ENCODE data around the gene SPNS3.

SPNS3 gene

GRCh38 chr17:4417129-4417667 lies 16.5 kb upstream of the SPNS3 start:
- no peaks in the 10 kb centered on the region for H3K9me3 ChIP-seq (replicated peaks in 1 of 2; ENCODE audit: control insufficient read depth in 2 of 2, insufficient read depth in 1 of 2, low read depth in 1 of 2, low read length in 2 of 2)
- no CpG with 5 or more reads among the region's 2 CpGs for WGBS, 2 donors (ENCODE audit: extremely low coverage in 2 of 2, insufficient read length in 2 of 2, insufficient replicate concordance in 1 of 2)
- no peak overlapping the region for H3K27ac ChIP-seq (replicated peaks; ENCODE audit: low read length)
- H3K4me1 ChIP-seq (ENCODE audit: control insufficient read depth in 2 of 2, insufficient read depth in 1 of 2, low read depth in 1 of 2, low read length in 2 of 2) = peaks cover 0 to 2% of the 10 kb centered on the region in 2 donors
- H2BK5ac ChIP-seq (ENCODE audit: low read length) = no peak overlapping the region
- H3K79me1 ChIP-seq (ENCODE audit: low read depth, low read length) = no peaks in the 10 kb centered on the region
- no peak overlapping the region for H2AFZ ChIP-seq (ENCODE audit: low read length)
- H3K27me3 ChIP-seq (ENCODE audit: control insufficient read depth in 3 of 3, insufficient read depth in 3 of 3, low read depth in 1 of 3, low read length in 3 of 3) = no peaks in the 10 kb centered on the region
- no peak overlapping the region for H3K4me3 ChIP-seq (ENCODE audit: low read length in 2 of 2)
- no peak overlapping the region for H2BK15ac ChIP-seq (ENCODE audit: low read length)
- no peak overlapping the region for H3K9ac ChIP-seq (ENCODE audit: low read depth, low read length, poor library complexity)
- H3K18ac ChIP-seq (ENCODE audit: low read length) = no peak overlapping the region
- H3K4me2 ChIP-seq (ENCODE audit: insufficient read depth, low read length, poor library complexity, severe bottlenecking) = no peak overlapping the region
- no peak overlapping the region for H3K4ac ChIP-seq (ENCODE audit: low read length)
- H2BK120ac ChIP-seq (ENCODE audit: low read depth, low read length) = no peak overlapping the region
- no peaks in the 10 kb centered on the region for H3K36me3 ChIP-seq (replicated peaks in 1 of 2; ENCODE audit: control insufficient read depth in 2 of 2, insufficient read depth in 2 of 2, low read length in 2 of 2)
- H4K8ac ChIP-seq (ENCODE audit: low read depth, low read length) = no peak overlapping the region
- H3K23ac ChIP-seq (ENCODE audit: low read depth, low read length, poor library complexity) = no peak overlapping the region
- no peak for DNase-seq (ENCODE audit: low spot score)
- H4K91ac ChIP-seq (ENCODE audit: low read depth, low read length, poor library complexity) = no peak overlapping the region
- no peak overlapping the region for H3K14ac ChIP-seq (ENCODE audit: low read length)
- H2AK5ac ChIP-seq (ENCODE audit: low read depth, low read length) = no peak overlapping the region
- H2BK12ac ChIP-seq (ENCODE audit: low read length) = no peak overlapping the region

- WGBS, 2 donors (ENCODE audit: extremely low coverage in 2 of 2, insufficient read length in 2 of 2, insufficient replicate concordance in 1 of 2) = no CpG with 5 or more reads among the region's 7 CpGs
Observed at GRCh38 chr17:4420692-4421131, 13.0 kb upstream of the SPNS3 start.

GRCh38 chr17:4422864-4423263 lies 10.9 kb upstream of the SPNS3 start:
- Histone ChIP-seq H2AFZ (ENCODE audit: low read length) (no peak overlapping the region), H3K14ac (ENCODE audit: low read length) (no peak overlapping the region), H3K4me1 (ENCODE audit: control insufficient read depth in 2 of 2, insufficient read depth in 1 of 2, low read depth in 1 of 2, low read length in 2 of 2) (no peaks in the 10 kb centered on the region), H3K27ac (replicated peaks; ENCODE audit: low read length) (no peak overlapping the region), H3K9ac (ENCODE audit: low read depth, low read length, poor library complexity) (no peak overlapping the region), H3K23ac (ENCODE audit: low read depth, low read length, poor library complexity) (no peak overlapping the region), H3K4me2 (ENCODE audit: insufficient read depth, low read length, poor library complexity, severe bottlenecking) (no peak overlapping the region), H2BK15ac (ENCODE audit: low read length) (no peak overlapping the region), H3K9me3 (replicated peaks in 1 of 2; ENCODE audit: control insufficient read depth in 2 of 2, insufficient read depth in 1 of 2, low read depth in 1 of 2, low read length in 2 of 2) (no peaks in the 10 kb centered on the region), H3K18ac (ENCODE audit: low read length) (no peak overlapping the region), H2BK5ac (ENCODE audit: low read length) (no peak overlapping the region), H2AK5ac (ENCODE audit: low read depth, low read length) (no peak overlapping the region), H3K4ac (ENCODE audit: low read length) (no peak overlapping the region), H3K36me3 (replicated peaks in 1 of 2; ENCODE audit: control insufficient read depth in 2 of 2, insufficient read depth in 2 of 2, low read length in 2 of 2) (no peaks in the 10 kb centered on the region), H3K27me3 (ENCODE audit: control insufficient read depth in 3 of 3, insufficient read depth in 3 of 3, low read depth in 1 of 3, low read length in 3 of 3) (no peaks in the 10 kb centered on the region), H4K8ac (ENCODE audit: low read depth, low read length) (no peak overlapping the region), H4K91ac (ENCODE audit: low read depth, low read length, poor library complexity) (no peak overlapping the region), H3K79me1 (ENCODE audit: low read depth, low read length) (no peaks in the 10 kb centered on the region), H3K4me3 (ENCODE audit: low read length in 2 of 2) (no peak overlapping the region), H2BK120ac (ENCODE audit: low read depth, low read length) (no peak overlapping the region), H2BK12ac (ENCODE audit: low read length) (no peak overlapping the region)
- no peak for DNase-seq (ENCODE audit: low spot score)
- WGBS, 2 donors (ENCODE audit: extremely low coverage in 2 of 2, insufficient read length in 2 of 2, insufficient replicate concordance in 1 of 2) = no CpG with 5 or more reads among the region's 6 CpGs

More at GRCh38 chr17:4420692-4421131, 13.0 kb upstream of the SPNS3 start:
- Histone ChIP-seq H2BK15ac (ENCODE audit: low read length) (no peak overlapping the region), H3K9me3 (replicated peaks in 1 of 2; ENCODE audit: control insufficient read depth in 2 of 2, insufficient read depth in 1 of 2, low read depth in 1 of 2, low read length in 2 of 2) (no peaks in the 10 kb centered on the region), H3K4me1 (ENCODE audit: control insufficient read depth in 2 of 2, insufficient read depth in 1 of 2, low read depth in 1 of 2, low read length in 2 of 2) (no peaks in the 10 kb centered on the region), H3K4me3 (ENCODE audit: low read length in 2 of 2) (no peak overlapping the region), H4K91ac (ENCODE audit: low read depth, low read length, poor library complexity) (no peak overlapping the region), H2BK120ac (ENCODE audit: low read depth, low read length) (no peak overlapping the region), H3K79me1 (ENCODE audit: low read depth, low read length) (no peaks in the 10 kb centered on the region), H3K4ac (ENCODE audit: low read length) (no peak overlapping the region), H3K27ac (replicated peaks; ENCODE audit: low read length) (no peak overlapping the region), H3K18ac (ENCODE audit: low read length) (no peak overlapping the region), H3K14ac (ENCODE audit: low read length) (no peak overlapping the region), H2BK5ac (ENCODE audit: low read length) (no peak overlapping the region), H3K23ac (ENCODE audit: low read depth, low read length, poor library complexity) (no peak overlapping the region), H3K4me2 (ENCODE audit: insufficient read depth, low read length, poor library complexity, severe bottlenecking) (no peak overlapping the region), H3K9ac (ENCODE audit: low read depth, low read length, poor library complexity) (no peak overlapping the region), H2BK12ac (ENCODE audit: low read length) (no peak overlapping the region), H4K8ac (ENCODE audit: low read depth, low read length) (no peak overlapping the region), H2AFZ (ENCODE audit: low read length) (peak overlapping the region; percentile 74), H3K27me3 (ENCODE audit: control insufficient read depth in 3 of 3, insufficient read depth in 3 of 3, low read depth in 1 of 3, low read length in 3 of 3) (no peaks in the 10 kb centered on the region), H3K36me3 (replicated peaks in 1 of 2; ENCODE audit: control insufficient read depth in 2 of 2, insufficient read depth in 2 of 2, low read length in 2 of 2) (no peaks in the 10 kb centered on the region), H2AK5ac (ENCODE audit: low read depth, low read length) (no peak overlapping the region)
- DNase-seq (ENCODE audit: low spot score) = peak; percentile 73

- DNase-seq (ENCODE audit: low spot score) = no peak
- Histone ChIP-seq H3K23ac (ENCODE audit: low read depth, low read length, poor library complexity) (no peak overlapping the region), H3K4me1 (ENCODE audit: control insufficient read depth in 2 of 2, insufficient read depth in 1 of 2, low read depth in 1 of 2, low read length in 2 of 2) (no peaks in the 10 kb centered on the region), H3K9me3 (replicated peaks in 1 of 2; ENCODE audit: control insufficient read depth in 2 of 2, insufficient read depth in 1 of 2, low read depth in 1 of 2, low read length in 2 of 2) (no peaks in the 10 kb centered on the region), H3K4me3 (ENCODE audit: low read length in 2 of 2) (no peak overlapping the region), H2AFZ (ENCODE audit: low read length) (no peak overlapping the region), H3K4ac (ENCODE audit: low read length) (no peak overlapping the region), H3K79me1 (ENCODE audit: low read depth, low read length) (no peaks in the 10 kb centered on the region), H2BK5ac (ENCODE audit: low read length) (no peak overlapping the region), H3K27ac (replicated peaks; ENCODE audit: low read length) (no peak overlapping the region), H2BK15ac (ENCODE audit: low read length) (no peak overlapping the region), H3K36me3 (replicated peaks in 1 of 2; ENCODE audit: control insufficient read depth in 2 of 2, insufficient read depth in 2 of 2, low read length in 2 of 2) (no peaks in the 10 kb centered on the region), H3K9ac (ENCODE audit: low read depth, low read length, poor library complexity) (no peak overlapping the region), H2AK5ac (ENCODE audit: low read depth, low read length) (no peak overlapping the region), H2BK12ac (ENCODE audit: low read length) (no peak overlapping the region), H3K18ac (ENCODE audit: low read length) (no peak overlapping the region), H2BK120ac (ENCODE audit: low read depth, low read length) (no peak overlapping the region), H4K8ac (ENCODE audit: low read depth, low read length) (no peak overlapping the region), H3K4me2 (ENCODE audit: insufficient read depth, low read length, poor library complexity, severe bottlenecking) (no peak overlapping the region), H3K14ac (ENCODE audit: low read length) (no peak overlapping the region), H4K91ac (ENCODE audit: low read depth, low read length, poor library complexity) (no peak overlapping the region), H3K27me3 (ENCODE audit: control insufficient read depth in 3 of 3, insufficient read depth in 3 of 3, low read depth in 1 of 3, low read length in 3 of 3) (no peaks in the 10 kb centered on the region)
- WGBS, 2 donors (ENCODE audit: extremely low coverage in 2 of 2, insufficient read length in 2 of 2, insufficient replicate concordance in 1 of 2) = no CpG with 5 or more reads among the region's 10 CpGs
Observed at GRCh38 chr17:4425398-4425797, 8.3 kb upstream of the SPNS3 start.

All from neuronal stem cell (in vitro differentiated cells).